ENCODE measurements around the gene PPP1R14C. TPM values are rescaled to one million over a fixed set of nuclear protein-coding genes. Genes with fewer than 3 reads are reported as not detected.
"Not testable (repeated sequence)": the region's sequence is repeated elsewhere in the genome, so short reads cannot be mapped to it uniquely, and the experiment has no call there.

PPP1R14C gene
- total and polyA plus RNA-seq, 7 experiments from 2014 or later = not detected

GRCh38 chr6:150134280-150134920, 8.4 kb upstream of the PPP1R14C start:
- Histone ChIP-seq H3K27me3 (ENCODE audit: control insufficient read depth in 2 of 2, insufficient read depth in 2 of 2, low read length in 2 of 2) (no peaks in the 10 kb centered on the region), H3K9me3 (ENCODE audit: control insufficient read depth in 2 of 3, low read length in 3 of 3) (no peaks in the 10 kb centered on the region), H3K36me3 (ENCODE audit: control insufficient read depth in 2 of 3, insufficient read depth in 3 of 3, low read length in 3 of 3) (no peaks in the 10 kb centered on the region), H3K4me1 (ENCODE audit: control insufficient read depth in 2 of 2, insufficient read depth in 2 of 2, low read length in 2 of 2) (no peaks in the 10 kb centered on the region), H3K27ac (ENCODE audit: low read depth, low read length) (no peak overlapping the region), H3K4me3 (ENCODE audit: low read length) (no peak overlapping the region)
- Mint-ChIP-seq H3K27ac (no peak overlapping the region), H3K36me3 (peaks cover 0 to 5% (median 0%) of the 10 kb centered on the region in 5 donors), H3K4me1 (no peaks in the 10 kb centered on the region), H3K27me3 (peaks cover 19 to 37% (median 24%) of the 10 kb centered on the region in 5 donors), H3K9me3 (peaks cover 0 to 8% (median 0%) of the 10 kb centered on the region in 11 donors), H3K4me3 (no peak overlapping the region)
- intact Hi-C loops (cut with micrococcal nuclease) = no loop called here
- ATAC-seq (no peak), DNase-seq (no peak)
- POLR2A ChIA-PET = no interaction called here
- CTCF ChIA-PET = no interaction called here

GRCh38 chr6:150137711-150138110, 5.1 kb upstream of the PPP1R14C start:
- H3K4me3 Mint-ChIP-seq; H3K9me3 ChIP-seq (ENCODE audit: control insufficient read depth in 2 of 3, low read length in 3 of 3); H3K27ac Mint-ChIP-seq; H3K4me1 Mint-ChIP-seq; H3K9me3 Mint-ChIP-seq; CTCF ChIA-PET; intact Hi-C loops (cut with micrococcal nuclease); H3K4me1 ChIP-seq (ENCODE audit: control insufficient read depth in 2 of 2, insufficient read depth in 2 of 2, low read length in 2 of 2); H3K4me3 ChIP-seq (ENCODE audit: low read length); H3K27ac ChIP-seq (ENCODE audit: low read depth, low read length); DNase-seq; ATAC-seq; H3K27me3 ChIP-seq (ENCODE audit: control insufficient read depth in 2 of 2, insufficient read depth in 2 of 2, low read length in 2 of 2); H3K36me3 ChIP-seq (ENCODE audit: control insufficient read depth in 2 of 3, insufficient read depth in 3 of 3, low read length in 3 of 3); H3K36me3 Mint-ChIP-seq; POLR2A ChIA-PET: not testable (repeated sequence)
- H3K27me3 Mint-ChIP-seq = peaks cover 45 to 56% (median 51%) of the 10 kb centered on the region in 5 donors

DNA sequence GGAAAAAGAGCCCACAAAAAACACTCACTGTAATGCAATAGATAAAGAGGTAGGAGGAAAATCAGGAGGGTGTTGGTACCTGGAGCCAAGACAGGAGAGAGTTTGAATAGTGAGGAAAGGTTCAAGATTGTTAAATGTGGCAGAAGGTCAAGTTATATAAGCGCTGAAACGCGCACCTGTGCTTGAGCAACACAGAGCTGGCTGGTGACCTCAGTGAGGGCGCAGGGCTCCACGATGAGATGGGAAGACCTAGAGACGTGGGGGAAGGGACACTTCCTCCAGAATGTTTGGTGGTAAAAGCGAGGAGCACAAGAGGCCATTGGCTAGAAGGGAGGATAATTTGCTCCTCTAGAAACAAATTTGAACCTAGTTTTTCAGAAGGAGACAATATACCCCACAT, 4.2 kb upstream of the PPP1R14C start:
- H3K4me1 ChIP-seq (ENCODE audit: control insufficient read depth in 2 of 2, insufficient read depth in 2 of 2, low read length in 2 of 2) = no peaks in the 10 kb centered on the region
- DNase-seq = no peak
- no peak overlapping the region for H3K27ac ChIP-seq (ENCODE audit: low read depth, low read length)
- H3K36me3 Mint-ChIP-seq = peaks cover 0 to 5% (median 0%) of the 10 kb centered on the region in 5 donors
- no peaks in the 10 kb centered on the region for H3K9me3 ChIP-seq (ENCODE audit: control insufficient read depth in 2 of 3, low read length in 3 of 3)
- H3K4me3 Mint-ChIP-seq = no peak overlapping the region
- POLR2A ChIA-PET = no interaction called here
- no peak for ATAC-seq
- H3K27me3 ChIP-seq (ENCODE audit: control insufficient read depth in 2 of 2, insufficient read depth in 2 of 2, low read length in 2 of 2) = no peaks in the 10 kb centered on the region
- peaks cover 45 to 56% (median 51%) of the 10 kb centered on the region in 5 donors for H3K27me3 Mint-ChIP-seq
- H3K27ac Mint-ChIP-seq = no peak overlapping the region
- H3K4me1 Mint-ChIP-seq = peaks cover 0 to 8% (median 7%) of the 10 kb centered on the region in 7 donors
- intact Hi-C loops (cut with micrococcal nuclease) = no loop called here
- H3K9me3 Mint-ChIP-seq = peaks cover 0 to 8% (median 0%) of the 10 kb centered on the region in 11 donors
- CTCF ChIA-PET = no interaction called here
- H3K4me3 ChIP-seq (ENCODE audit: low read length) = no peak overlapping the region
- no peaks in the 10 kb centered on the region for H3K36me3 ChIP-seq (ENCODE audit: control insufficient read depth in 2 of 3, insufficient read depth in 3 of 3, low read length in 3 of 3)

- H3K9me3 ChIP-seq (ENCODE audit: control insufficient read depth in 2 of 3, low read length in 3 of 3) = no peaks in the 10 kb centered on the region
- intact Hi-C loops (cut with micrococcal nuclease) = no loop called here
- no peak overlapping the region for H3K4me3 ChIP-seq (ENCODE audit: low read length)
- peaks cover 0 to 7% of the 10 kb centered on the region in 2 donors for H3K27me3 ChIP-seq (ENCODE audit: control insufficient read depth in 2 of 2, insufficient read depth in 2 of 2, low read length in 2 of 2)
- Mint-ChIP-seq H3K9me3 (peaks cover 0 to 8% (median 0%) of the 10 kb centered on the region in 11 donors), H3K27ac (no peak overlapping the region), H3K4me3 (no peak overlapping the region), H3K27me3 (peaks cover 53 to 65% (median 57%) of the 10 kb centered on the region in 5 donors), H3K4me1 (peaks cover 6 to 16% (median 14%) of the 10 kb centered on the region in 7 donors), H3K36me3 (peaks cover 0 to 5% (median 0%) of the 10 kb centered on the region in 5 donors)
- no peaks in the 10 kb centered on the region for H3K36me3 ChIP-seq (ENCODE audit: control insufficient read depth in 2 of 3, insufficient read depth in 3 of 3, low read length in 3 of 3)
- no peaks in the 10 kb centered on the region for H3K4me1 ChIP-seq (ENCODE audit: control insufficient read depth in 2 of 2, insufficient read depth in 2 of 2, low read length in 2 of 2)
- DNase-seq (no peak), ATAC-seq (no peak)
- no peak overlapping the region for H3K27ac ChIP-seq (ENCODE audit: low read depth, low read length)
- POLR2A ChIA-PET = no interaction called here
- CTCF ChIA-PET = no interaction called here
These were observed 3.3 kb upstream of the PPP1R14C start for GRCh38 chr6:150139533-150139932.

DNA sequence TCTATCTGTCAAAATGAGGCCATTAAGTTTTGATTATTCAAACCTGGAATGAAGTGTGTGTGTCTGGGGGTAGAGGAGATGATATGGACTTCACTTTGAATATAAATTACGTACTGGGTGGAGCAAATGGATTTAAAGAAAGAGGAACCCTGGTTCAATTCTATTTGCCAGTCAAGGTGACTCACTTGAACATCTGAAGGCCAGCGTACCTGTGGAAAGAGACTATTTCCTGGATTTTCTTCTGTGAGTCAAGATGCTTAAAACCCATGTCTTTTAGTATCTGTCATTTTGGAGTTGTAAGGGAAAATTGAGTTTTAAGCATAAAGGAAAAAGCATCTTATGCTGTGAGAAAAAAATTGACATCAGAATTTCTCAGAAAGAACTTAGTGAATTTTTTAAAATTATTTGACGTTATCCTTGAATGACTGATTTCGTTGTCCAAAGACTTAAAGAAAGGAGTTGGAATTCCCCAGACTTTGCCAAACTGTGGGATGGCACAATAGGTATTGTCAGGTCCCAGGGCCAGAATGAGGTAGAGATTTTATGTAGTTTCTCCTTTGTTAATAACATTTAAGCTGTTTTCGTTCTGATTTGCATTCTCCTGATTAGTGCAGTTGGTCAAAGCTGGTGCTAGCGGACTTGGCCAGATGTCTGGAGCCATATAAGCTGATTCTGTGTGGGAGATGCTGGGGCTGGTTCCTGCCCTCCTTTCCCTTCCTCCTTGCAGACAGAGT, 2.4 kb upstream of the PPP1R14C start:
- H3K9me3 ChIP-seq (ENCODE audit: control insufficient read depth in 2 of 3, low read length in 3 of 3) = no peaks in the 10 kb centered on the region
- ChIA-PET POLR2A (no interaction called here), CTCF (no interaction called here)
- Mint-ChIP-seq H3K9me3 (peaks cover 0 to 8% (median 0%) of the 10 kb centered on the region in 11 donors), H3K4me3 (no peak overlapping the region), H3K36me3 (peaks cover 0 to 5% (median 0%) of the 10 kb centered on the region in 5 donors), H3K27me3 (peaks cover 62 to 73% (median 64%) of the 10 kb centered on the region in 5 donors), H3K4me1 (peaks cover 6 to 16% (median 14%) of the 10 kb centered on the region in 7 donors), H3K27ac (no peak overlapping the region)
- no peak for ATAC-seq
- no peaks in the 10 kb centered on the region for H3K36me3 ChIP-seq (ENCODE audit: control insufficient read depth in 2 of 3, insufficient read depth in 3 of 3, low read length in 3 of 3)
- no peak overlapping the region for H3K27ac ChIP-seq (ENCODE audit: low read depth, low read length)
- peaks cover 0 to 7% of the 10 kb centered on the region in 2 donors for H3K27me3 ChIP-seq (ENCODE audit: control insufficient read depth in 2 of 2, insufficient read depth in 2 of 2, low read length in 2 of 2)
- no peak for DNase-seq
- no peak overlapping the region for H3K4me3 ChIP-seq (ENCODE audit: low read length)
- intact Hi-C loops (cut with micrococcal nuclease) = no loop called here
- no peaks in the 10 kb centered on the region for H3K4me1 ChIP-seq (ENCODE audit: control insufficient read depth in 2 of 2, insufficient read depth in 2 of 2, low read length in 2 of 2)

DNA sequence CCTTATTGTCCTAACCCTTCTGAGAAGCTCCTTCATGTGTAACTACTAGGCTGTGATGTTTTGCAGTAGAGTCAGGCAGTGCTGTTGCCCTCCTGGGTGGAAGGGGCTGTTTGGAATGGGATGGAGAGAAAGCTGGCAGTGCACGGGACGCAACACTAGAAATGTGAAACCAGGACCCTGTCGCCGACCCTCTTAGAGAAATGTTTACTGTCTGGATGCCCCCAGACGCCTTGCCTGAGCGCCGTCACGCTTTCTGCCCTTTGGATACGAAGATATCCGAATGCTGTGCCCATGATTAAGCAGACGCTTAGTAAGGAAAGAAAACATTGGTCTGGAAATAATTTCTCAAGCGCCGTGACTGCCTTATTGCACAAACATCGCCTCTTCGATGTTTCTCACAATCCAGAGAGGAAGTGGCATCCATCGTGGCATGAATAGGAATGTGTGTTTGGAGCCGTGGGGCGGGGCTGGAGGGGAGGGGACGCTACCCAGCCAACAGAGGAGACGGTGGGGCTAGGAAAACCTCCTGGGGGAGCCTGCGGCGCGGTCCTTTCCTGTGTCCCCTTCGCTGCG, 661 bp upstream of the PPP1R14C start:
- DNase-seq (no peak), ATAC-seq (peak; percentile 22)
- ChIA-PET POLR2A (no interaction called here), CTCF (no interaction called here)
- Mint-ChIP-seq H3K4me1 (peaks cover 6 to 16% (median 14%) of the 10 kb centered on the region in 7 donors), H3K36me3 (no peaks in the 10 kb centered on the region), H3K9me3 (peaks cover 0 to 6% (median 0%) of the 10 kb centered on the region in 11 donors), H3K27me3 (peaks cover 65 to 79% (median 69%) of the 10 kb centered on the region in 5 donors), H3K4me3 (peak overlapping the region in 9 of 10 donors; percentile 29 to 69 (median 53)), H3K27ac (no peak overlapping the region)
- intact Hi-C loops (cut with micrococcal nuclease) = no loop called here
- H3K27me3 ChIP-seq (ENCODE audit: control insufficient read depth in 2 of 2, insufficient read depth in 2 of 2, low read length in 2 of 2) = peaks cover 3 to 7% of the 10 kb centered on the region in 2 donors
- no peak overlapping the region for H3K4me3 ChIP-seq (ENCODE audit: low read length)
- no peak overlapping the region for H3K27ac ChIP-seq (ENCODE audit: low read depth, low read length)
- no peaks in the 10 kb centered on the region for H3K4me1 ChIP-seq (ENCODE audit: control insufficient read depth in 2 of 2, insufficient read depth in 2 of 2, low read length in 2 of 2)
- no peaks in the 10 kb centered on the region for H3K36me3 ChIP-seq (ENCODE audit: control insufficient read depth in 2 of 3, insufficient read depth in 3 of 3, low read length in 3 of 3)
- H3K9me3 ChIP-seq (ENCODE audit: control insufficient read depth in 2 of 3, low read length in 3 of 3) = no peaks in the 10 kb centered on the region
